H9 (cell line): Measurements from ENCODE around the gene DHRS13. TPM values are rescaled to one million over a fixed set of nuclear protein-coding genes. Genes with fewer than 3 reads are reported as not detected.
A peak's percentile ranks its signal among the peaks of the same experiment; 100 is the strongest.

Experiments used
- DNase-seq: peaks from one replicate; pipeline ENCODE4 v3.0.0-alpha.2; 2017
- H2AFZ ChIP-seq: one replicate; pipeline ENCODE4 v1.6.1; 2013; ENCODE audit warnings: mild to moderate bottlenecking, low read length, control low read depth, moderate library complexity
- H2AK5ac ChIP-seq: 2 replicates; pipeline ENCODE4 v1.6.1; 2013; ENCODE audit warnings: low read length, control low read depth, mixed read lengths; ENCODE audit not compliant: insufficient read length
- H2BK120ac ChIP-seq: one replicate; pipeline ENCODE4 v1.6.1; 2013; ENCODE audit warnings: low read depth, mild to moderate bottlenecking, low read length, control low read depth, inconsistent platforms; ENCODE audit not compliant: poor library complexity, severe bottlenecking
- H2BK12ac ChIP-seq: 2 replicates; pipeline ENCODE4 v1.6.1; 2013; ENCODE audit warnings: low read length, control low read depth, mixed read lengths, low read depth; ENCODE audit not compliant: insufficient read length
- H2BK15ac ChIP-seq: 2 replicates; pipeline ENCODE4 v1.6.1; 2013; ENCODE audit warnings: low read depth, low read length, control low read depth
- H2BK20ac ChIP-seq: one replicate; pipeline ENCODE4 v1.6.1; 2013; ENCODE audit warnings: low read depth, mild to moderate bottlenecking, low read length, control low read depth, inconsistent platforms; ENCODE audit not compliant: poor library complexity, severe bottlenecking
- H2BK5ac ChIP-seq: 2 replicates; pipeline ENCODE4 v1.6.1; 2013; ENCODE audit warnings: low read length, control low read depth, mixed read lengths; ENCODE audit not compliant: insufficient read length
- H3K14ac ChIP-seq: 2 replicates; pipeline ENCODE4 v1.6.1; 2013; ENCODE audit warnings: low read length, control low read depth; ENCODE audit not compliant: insufficient read depth
- H3K18ac ChIP-seq: 2 replicates; pipeline ENCODE4 v1.6.1; 2013; ENCODE audit warnings: low read depth, mild to moderate bottlenecking, mixed read lengths, low read length, control low read depth; ENCODE audit not compliant: insufficient read length
- H3K23ac ChIP-seq: 2 replicates; pipeline ENCODE4 v1.6.1; 2013; ENCODE audit warnings: low read length, control low read depth, mixed read lengths, low read depth; ENCODE audit not compliant: insufficient read length
- H3K23me2 ChIP-seq: 2 replicates; pipeline ENCODE4 v1.6.1; 2013; ENCODE audit warnings: low read depth, mild to moderate bottlenecking, mixed read lengths, low read length, control low read depth; ENCODE audit not compliant: insufficient read length, poor library complexity, severe bottlenecking
- H3K27ac ChIP-seq: 2 replicates; pipeline ENCODE4 v1.5.1; 2013; ENCODE audit warnings: low read length, control low read depth, mixed read lengths, low read depth; ENCODE audit not compliant: insufficient read length
- H3K27me3 ChIP-seq: 2 replicates; pipeline ENCODE4 v1.6.1; 2013; ENCODE audit warnings: low read length, control low read depth, inconsistent platforms; ENCODE audit not compliant: insufficient read depth
- H3K4ac ChIP-seq: 2 replicates; pipeline ENCODE4 v1.6.1; 2013; ENCODE audit warnings: low read depth, mild to moderate bottlenecking, control low read depth, inconsistent platforms, low read length, moderate library complexity
- H3K4me1 ChIP-seq: 2 replicates; pipeline ENCODE4 v1.6.1; 2013; ENCODE audit warnings: low read length, control low read depth, inconsistent platforms; ENCODE audit not compliant: insufficient read depth
- H3K4me2 ChIP-seq: 2 replicates; pipeline ENCODE4 v1.6.1; 2013; ENCODE audit warnings: low read length, control low read depth, mixed read lengths; ENCODE audit not compliant: insufficient read length, insufficient read depth
- H3K56ac ChIP-seq: 2 replicates; pipeline ENCODE4 v1.6.1; 2013; ENCODE audit warnings: low read depth, mild to moderate bottlenecking, mixed read lengths, low read length, control low read depth; ENCODE audit not compliant: insufficient read length
- H3K79me1 ChIP-seq: 2 replicates; pipeline ENCODE4 v1.6.1; 2013; ENCODE audit warnings: low read depth, mild to moderate bottlenecking, moderate library complexity, low read length, control low read depth, inconsistent platforms; ENCODE audit not compliant: insufficient read depth, poor library complexity, severe bottlenecking
- H3K79me2 ChIP-seq: 2 replicates; pipeline ENCODE4 v1.6.1; 2013; ENCODE audit warnings: low read length, control low read depth, inconsistent platforms; ENCODE audit not compliant: insufficient read depth
- H3K9ac ChIP-seq: 2 replicates; pipeline ENCODE4 v1.6.1; 2013; ENCODE audit warnings: low read length, control low read depth, mixed read lengths; ENCODE audit not compliant: insufficient read length; ENCODE audit errors: extremely low read depth
- H3K9me3 ChIP-seq: one replicate; pipeline ENCODE4 v1.6.1; 2013; ENCODE audit warnings: low read depth, low read length, inconsistent platforms; ENCODE audit not compliant: control insufficient read depth
- H3T11ph ChIP-seq: one replicate; pipeline ENCODE4 v1.6.1; 2013; ENCODE audit warnings: mild to moderate bottlenecking, low read length, control low read depth, inconsistent platforms
- H4K20me1 ChIP-seq: one replicate; pipeline ENCODE4 v1.6.1; 2013; ENCODE audit not compliant: control insufficient read depth, insufficient read length, insufficient read depth
- H4K5ac ChIP-seq: 2 replicates; pipeline ENCODE4 v1.6.1; 2013; ENCODE audit warnings: low read depth, mild to moderate bottlenecking, mixed read lengths, low read length, control low read depth; ENCODE audit not compliant: insufficient read length
- H4K8ac ChIP-seq: replicated peaks from 2 replicates; pipeline ENCODE4 v1.6.1; 2013; ENCODE audit warnings: low read length, control low read depth, mixed read lengths, low read depth; ENCODE audit not compliant: insufficient read length
- H4K91ac ChIP-seq: 2 replicates; pipeline ENCODE4 v1.6.1; 2013; ENCODE audit warnings: low read depth, mild to moderate bottlenecking, moderate library complexity, mixed read lengths, low read length, control low read depth; ENCODE audit not compliant: insufficient read length
- H3K27ac Mint-ChIP-seq, 3 experiments: 2 replicates in 2 of 3; 3 replicates in 1 of 3; pipeline ENCODE4 v1.8.0; 2020 to 2021; ENCODE audit warnings: mixed read lengths in 3 of 3, mild to moderate bottlenecking in 1 of 3, moderate library complexity in 1 of 3
- H3K27me3 Mint-ChIP-seq: 2 replicates; pipeline ENCODE4 v1.8.0; 2021; ENCODE audit warnings: low read depth, mild to moderate bottlenecking, moderate library complexity, mixed read lengths
- H3K36me3 Mint-ChIP-seq, 3 experiments: 2 replicates in 2 of 3; 3 replicates in 1 of 3; pipeline ENCODE4 v1.8.0; 2020 to 2021; ENCODE audit warnings: low read depth in 3 of 3, mixed read lengths in 3 of 3; ENCODE audit not compliant: insufficient read depth in 1 of 3
- H3K4me1 Mint-ChIP-seq, 2 experiments: 2 replicates each; pipeline ENCODE4 v1.8.0; 2020; ENCODE audit warnings: mixed read lengths in 2 of 2
- H3K4me3 Mint-ChIP-seq, 2 experiments: 2 replicates in 1 of 2; 3 replicates in 1 of 2; pipeline ENCODE4 v1.8.0; 2020 to 2021; ENCODE audit warnings: mild to moderate bottlenecking in 2 of 2, mixed read lengths in 2 of 2, moderate library complexity in 1 of 2
- H3K9me3 Mint-ChIP-seq, 2 experiments: 2 replicates in 1 of 2; 3 replicates in 1 of 2; pipeline ENCODE4 v1.8.0; 2020; ENCODE audit warnings: mild to moderate bottlenecking in 2 of 2, mixed read lengths in 2 of 2, moderate library complexity in 1 of 2
- CTCF ChIP-seq: fragments of 200-600 bp; sonication (generic); conservative IDR thresholded peaks from 3 replicates; pipeline ENCODE4 v1.8.0; 2021; ENCODE audit warnings: antibody characterized with exemption, mild to moderate bottlenecking
- WGBS: extraction: QIAGEN DNeasy Blood & Tissue Kit; methylation state at CpG from one replicate; pipeline ENCODE4 v1.1.7; 2013; ENCODE audit warnings: missing lambda C conversion rate, low lambda C conversion rate, mixed read lengths; ENCODE audit not compliant: insufficient read length; ENCODE audit errors: extremely low coverage; 5-methylcytosine and 5-hydroxymethylcytosine counted together
- total RNA-seq: library from RNA; stranded (reverse); gene quantifications from 2 replicates; pipeline ENCODE4 v1.2.1, GENCODE V29; 2021

Gene DHRS13
- total RNA-seq, 1 experiment from 2014 or later, result 29.6 TPM

- H3K27ac Mint-ChIP-seq, result peak overlapping the region in 2 of 3 experiments; percentile 16 to 56; a peak in 3 of 7 replicates
- no peak overlapping the region for H3K14ac ChIP-seq
- H2BK15ac ChIP-seq, result no peak overlapping the region
- no peak overlapping the region for H4K8ac ChIP-seq
- H3K23me2 ChIP-seq, result no peaks in the 10 kb centered on the region
- no peak overlapping the region for H3K56ac ChIP-seq
- no peak overlapping the region; a peak in 1 of 5 replicates for H3K4me3 Mint-ChIP-seq
- no peak overlapping the region for H3K4me2 ChIP-seq
- peaks cover 12% of the 10 kb centered on the region for H3K79me1 ChIP-seq
- H3K9ac ChIP-seq, result no peak overlapping the region
- WGBS, result no CpG with 5 or more reads among the region's 3 CpGs
- H2BK5ac ChIP-seq, result no peak overlapping the region
- H2AK5ac ChIP-seq, result no peak overlapping the region
- no peak overlapping the region for H3T11ph ChIP-seq
- no peak overlapping the region for H2BK12ac ChIP-seq
- H2AFZ ChIP-seq, result no peak overlapping the region
- peaks cover 11 to 42% (median 42%) of the 10 kb centered on the region in 3 experiments; a peak in 6 of 7 replicates for H3K36me3 Mint-ChIP-seq
- peaks cover 58% of the 10 kb centered on the region; the same call in 1 of the 2 replicates for H3K79me2 ChIP-seq
- H3K4me1 ChIP-seq, result peaks cover 9% of the 10 kb centered on the region; the same call in 1 of the 2 replicates
- H2BK20ac ChIP-seq, result no peak overlapping the region
- no peak overlapping the region for H4K5ac ChIP-seq
- no peaks in the 10 kb centered on the region for H3K27me3 Mint-ChIP-seq
- no peaks in the 10 kb centered on the region for H3K9me3 ChIP-seq
- H3K27me3 ChIP-seq, result no peaks in the 10 kb centered on the region
- no peak overlapping the region for H3K18ac ChIP-seq
- no peak overlapping the region for H3K23ac ChIP-seq
- H3K4me1 Mint-ChIP-seq, result peaks cover 50 to 52% of the 10 kb centered on the region in 2 experiments
- no peak for TF ChIP-seq CTCF
- no peak for DNase-seq
- H4K91ac ChIP-seq, result no peak overlapping the region
- no peaks in the 10 kb centered on the region for H3K9me3 Mint-ChIP-seq
- H3K4ac ChIP-seq, result no peak overlapping the region
- no peak overlapping the region for H2BK120ac ChIP-seq
- no peaks in the 10 kb centered on the region for H4K20me1 ChIP-seq
- no peak overlapping the region for H3K27ac ChIP-seq
Measured at GRCh38 chr17:28940675-28941074, 37.8 kb upstream of the DHRS13 start.
